K562 (cell line): ENCODE data around the gene THBS1. TPM values are rescaled to one million over a fixed set of nuclear protein-coding genes. Genes with fewer than 3 reads are reported as not detected.

ENCODE experiments used
- ATAC-seq: fragments of 200-7000 bp; cut with Tn5 transposase; 3 replicates; pipeline ENCODE4 v1.9.1; 2020; ENCODE audit warnings: moderate library complexity
- BruUV-seq: library from RNA; stranded (reverse); fragments of 400-500 nt; replicated peaks from 2 replicates; lab custom pipeline; 2021; lab: Mats Ljungman, UMichigan
- CTCF ChIA-PET: fragments of 300-600 bp; formaldehyde crosslinking; extraction: SDS; loops from one replicate; lab custom pipeline; 2021; ENCODE audit warnings: low intra/inter-chr PET ratio; lab: Yijun Ruan, JAX
- POLR2A ChIA-PET: fragments of 300-600, 350-650 bp; sonication (Branson Sonifier 250); formaldehyde crosslinking; extraction: SDS; loops from one replicate; lab custom pipeline; 2021; ENCODE audit warnings: antibody characterized with exemption, inconsistent platforms; lab: Yijun Ruan, JAX
- DNase-seq, 4 experiments: peaks; one replicate each; pipeline versions ENCODE4 v3.0.0 to v3.0.0-alpha.2; 2011 to 2018; ENCODE audit warnings: low spot score in 3 of 4, mixed read lengths in 3 of 4; ENCODE audit errors: extremely low read depth in 1 of 4
- FAIRE-seq: peaks from 2 replicates; lab custom pipeline; 2011; peaks lifted over from hg19 to GRCh38; lab: Jason Lieb, UNC
- H2AFZ ChIP-seq: 2 replicates; pipeline ENCODE4 v1.6.0; 2011; ENCODE audit warnings: low read depth, low read length, control low read depth, inconsistent platforms
- H3K27ac ChIP-seq: fragments of 200-600 bp; 3 replicates; pipeline ENCODE4 v1.8.0; 2011; ENCODE audit warnings: low read depth, mild to moderate bottlenecking, control low read depth, inconsistent platforms, low read length, moderate library complexity, mixed read lengths; ENCODE audit errors: extremely low read depth
- H3K27me3 ChIP-seq, 2 experiments: fragments of 300-600 bp in 1 of 2; 2 replicates in 1 of 2; 3 replicates in 1 of 2; pipeline versions ENCODE4 v1.6.0 to v1.8.0; 2011; ENCODE audit warnings: inconsistent platforms in 2 of 2, low read length in 2 of 2, mild to moderate bottlenecking in 1 of 2, mixed read lengths in 1 of 2, moderate library complexity in 1 of 2; ENCODE audit not compliant: control insufficient read depth in 2 of 2, insufficient read depth in 2 of 2
- H3K36me3 ChIP-seq: fragments of 300-600 bp; 3 replicates; pipeline ENCODE4 v1.8.0; 2011; ENCODE audit warnings: mild to moderate bottlenecking, low read length, inconsistent platforms; ENCODE audit not compliant: control insufficient read depth, insufficient read depth
- H3K4me1 ChIP-seq, 2 experiments: fragments of 200-600 bp in 1 of 2; replicated peaks in 1 of 2; 2 replicates in 1 of 2; 3 replicates in 1 of 2; pipeline versions ENCODE4 v1.5.1 to v1.8.0; 2011; ENCODE audit warnings: inconsistent platforms in 2 of 2, low read length in 2 of 2, mild to moderate bottlenecking in 1 of 2, mixed read lengths in 1 of 2, moderate library complexity in 1 of 2; ENCODE audit not compliant: control insufficient read depth in 2 of 2, insufficient read depth in 2 of 2
- H3K4me2 ChIP-seq: 2 replicates; pipeline ENCODE4 v1.6.1; 2011; ENCODE audit warnings: low read length, control low read depth, inconsistent platforms, mixed read lengths; ENCODE audit not compliant: insufficient read depth
- H3K4me3 ChIP-seq: fragments of 200-600 bp; sonication (generic), shearing (Covaris generic); 2 replicates; pipeline ENCODE4 v1.5.1; 2016; ENCODE audit warnings: control low read depth, inconsistent platforms
- H3K79me2 ChIP-seq: fragments of 200-600 bp; 3 replicates; pipeline ENCODE4 v1.8.0; 2011; ENCODE audit warnings: low read length, inconsistent platforms; ENCODE audit not compliant: control insufficient read depth, insufficient read depth
- H3K9ac ChIP-seq, 2 experiments: 2 replicates each; pipeline versions ENCODE4 v1.6.0 to v1.6.1; 2011; ENCODE audit warnings: low read depth in 2 of 2, low read length in 2 of 2, control low read depth in 1 of 2, inconsistent platforms in 1 of 2, mild to moderate bottlenecking in 1 of 2, mixed read lengths in 1 of 2; ENCODE audit not compliant: insufficient read depth in 1 of 2
- H3K9me1 ChIP-seq: one replicate; pipeline ENCODE4 v1.6.0; 2011; ENCODE audit warnings: inconsistent platforms, mild to moderate bottlenecking, low read length, moderate library complexity; ENCODE audit not compliant: control insufficient read depth, insufficient read depth
- H3K9me3 ChIP-seq: replicated peaks from 2 replicates; pipeline ENCODE4 v1.5.1; 2011; ENCODE audit warnings: low read depth, low read length, inconsistent platforms; ENCODE audit not compliant: control insufficient read depth, insufficient read depth
- H4K20me1 ChIP-seq: replicated peaks from 2 replicates; pipeline ENCODE4 v1.6.1; 2011; ENCODE audit warnings: low read length, inconsistent platforms, mixed read lengths; ENCODE audit not compliant: control insufficient read depth, insufficient read depth
- L3MBTL2 ChIP-seq: fragments of 450-650 bp; IDR thresholded peaks from 2 replicates; pipeline ENCODE4 v1.6.1; 2016; ENCODE audit warnings: mild to moderate bottlenecking, moderate library complexity
- LCOR ChIP-seq: sonication (generic); formaldehyde crosslinking; IDR thresholded peaks from 2 replicates; pipeline ENCODE4 v1.8.0; 2022; ENCODE audit warnings: mild to moderate bottlenecking, missing genetic modification reagents
- MCM2 ChIP-seq: fragments of 450-650 bp; IDR thresholded peaks from 2 replicates; pipeline ENCODE4 v1.6.1; 2017; ENCODE audit warnings: low read depth, mild to moderate bottlenecking
- SIX5 ChIP-seq, 2 experiments: IDR thresholded peaks; 2 replicates each; pipeline ENCODE4 v1.6.1; 2011; ENCODE audit warnings: low read length in 2 of 2, borderline replicate concordance in 1 of 2, low read depth in 1 of 2, mild to moderate bottlenecking in 1 of 2, moderate library complexity in 1 of 2; ENCODE audit not compliant: insufficient read depth in 1 of 2
- SRSF1 ChIP-seq: fragments of 200-400 bp; formaldehyde crosslinking; IDR thresholded peaks from 2 replicates; pipeline ENCODE4 v1.6.1; 2017; ENCODE audit warnings: mild to moderate bottlenecking, low read depth, low read length, moderate library complexity
- ZNF347 ChIP-seq: fragments of 450-650 bp; formaldehyde crosslinking; IDR thresholded peaks from 2 replicates; pipeline ENCODE4 v1.4.0; 2020; ENCODE audit warnings: low read depth, mild to moderate bottlenecking, moderate library complexity
- WGBS: fragments of 100-300 bp; shearing (Covaris generic); methylation state at CpG from one replicate; pipeline ENCODE4 v1.1.6; 2016; ENCODE audit warnings: low coverage, mixed read lengths; ENCODE audit not compliant: insufficient coverage; ENCODE audit errors: missing lambda C conversion rate; 5-methylcytosine and 5-hydroxymethylcytosine counted together
- in situ Hi-C: fragments of 300-500 bp; cut with MboI; formaldehyde crosslinking; loops from 4 replicates; pipeline ENCODE4 v1.15.0; 2018; ENCODE audit warnings: inconsistent platforms, mixed read lengths
- intact Hi-C: fragments of 100-400 bp; cut with micrococcal nuclease; formaldehyde crosslinking; loops from 2 replicates; pipeline ENCODE4 v1.14.2; 2022
- polyA plus RNA-seq, 8 experiments: library from polyadenylated mRNA; depleted of rRNA in 4 of 8; stranded (reverse) in 5 of 8; unstranded in 3 of 8; fragments of >200 nt; fragmentation: Nextera tagmentation in 2 of 8; fragmentation: Illumina TruSeq in 1 of 8; extraction: Ambion mirVana in 2 of 8; extraction: Trizol in 1 of 8; gene quantifications; 2 replicates each; pipeline versions ENCODE4 v1.2.1 to v1.2.3, GENCODE V29; 2011 to 2014; ENCODE audit warnings: inconsistent platforms in 1 of 8, missing spikeins in 1 of 8
- total RNA-seq, 7 experiments: library from RNA; depleted of rRNA in 6 of 7; stranded (reverse); fragments of >200 nt in 6 of 7; fragmentation: Illumina TruSeq in 2 of 7; extraction: Trizol in 2 of 7; gene quantifications; 2 replicates each; pipeline versions ENCODE4 v1.2.1 to v1.2.3, GENCODE V29; 2011 to 2021; ENCODE audit warnings: low replicate concordance in 1 of 7
- TF ChIP-seq, protein P1 (sequence below): fragments of 450-650 bp; formaldehyde crosslinking; IDR thresholded peaks from 2 replicates; pipeline ENCODE4 v1.4.0; 2020; ENCODE audit warnings: mild to moderate bottlenecking, moderate library complexity
- TF ChIP-seq, protein P2 (sequence below): fragments of 200-800 bp; sonication (Bioruptor generic); IDR thresholded peaks from 2 replicates; pipeline ENCODE4 v1.6.1; 2016; ENCODE audit warnings: missing genetic modification characterization, missing compliant biosample characterization
- TF ChIP-seq, protein P3 (sequence below), 2 experiments: fragments of 450-650 bp in 1 of 2; sonication (generic) in 1 of 2; formaldehyde crosslinking; conservative IDR thresholded peaks; 2 replicates each; pipeline versions ENCODE4 v1.4.0 to v1.8.1; 2020 to 2022; ENCODE audit warnings: mild to moderate bottlenecking in 1 of 2, missing genetic modification reagents in 1 of 2
- TF ChIP-seq, protein P4 (sequence below): conservative IDR thresholded peaks from 2 replicates; pipeline ENCODE4 v1.6.1; 2011; ENCODE audit warnings: low read depth, mild to moderate bottlenecking, low read length; ENCODE audit not compliant: control insufficient read depth

Gene THBS1
- total and polyA plus RNA-seq, 9 of the 15 experiments (the other 6 are each of a cell fraction or from before 2014, with no cell fraction given), result 0.04 to 1.3 (median 0.40) TPM

DNA sequence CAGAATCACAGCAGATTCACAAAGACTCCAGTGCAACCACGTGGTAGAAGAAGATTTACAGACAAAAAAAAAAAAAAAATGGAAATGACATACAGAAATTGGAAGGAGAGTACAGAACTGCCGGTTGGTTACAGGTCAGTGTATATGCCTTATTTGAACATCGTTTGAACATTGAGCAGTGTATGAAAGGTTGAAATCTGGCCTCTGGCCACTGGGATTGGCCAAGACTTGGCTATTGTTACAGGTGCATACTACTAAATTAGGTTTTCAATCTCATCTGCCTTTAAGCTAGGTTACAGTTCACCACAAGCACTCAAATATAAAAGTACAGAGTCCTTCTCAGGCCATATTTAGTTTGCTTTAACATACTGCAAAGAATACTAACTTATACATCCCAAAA lies 59.8 kb downstream of the THBS1 start:
- Histone ChIP-seq H3K4me1 (peaks cover 0 to 4% of the 10 kb centered on the region in 2 experiments; a peak in 1 of 5 replicates), H3K9me3 (no peaks in the 10 kb centered on the region), H3K9me1 (no peaks in the 10 kb centered on the region), H2AFZ (no peak overlapping the region), H3K79me2 (no peaks in the 10 kb centered on the region), H3K4me2 (no peak overlapping the region), H3K27ac (no peak overlapping the region), H3K36me3 (no peaks in the 10 kb centered on the region), H3K27me3 (peaks cover 14 to 24% of the 10 kb centered on the region in 2 experiments), H3K9ac (no peak overlapping the region), H4K20me1 (no peaks in the 10 kb centered on the region), H3K4me3 (no peak overlapping the region)
- in situ Hi-C loops, result no loop called here
- 0% methylated on average over 3 of the region's 3 CpGs for WGBS
- BruUV-seq, result no TSS peak
- intact Hi-C loops, result no loop called here
- ChIA-PET POLR2A (interaction anchor here (0.9 kb wide), 1 partner anchor 12 kb away, joined by 3 read pairs; no protein-coding TSS in a partner anchor), CTCF (no interaction called here)
- no peak for FAIRE-seq
- no peak for ATAC-seq
- no peak for DNase-seq
- TF ChIP-seq, protein P1, sequence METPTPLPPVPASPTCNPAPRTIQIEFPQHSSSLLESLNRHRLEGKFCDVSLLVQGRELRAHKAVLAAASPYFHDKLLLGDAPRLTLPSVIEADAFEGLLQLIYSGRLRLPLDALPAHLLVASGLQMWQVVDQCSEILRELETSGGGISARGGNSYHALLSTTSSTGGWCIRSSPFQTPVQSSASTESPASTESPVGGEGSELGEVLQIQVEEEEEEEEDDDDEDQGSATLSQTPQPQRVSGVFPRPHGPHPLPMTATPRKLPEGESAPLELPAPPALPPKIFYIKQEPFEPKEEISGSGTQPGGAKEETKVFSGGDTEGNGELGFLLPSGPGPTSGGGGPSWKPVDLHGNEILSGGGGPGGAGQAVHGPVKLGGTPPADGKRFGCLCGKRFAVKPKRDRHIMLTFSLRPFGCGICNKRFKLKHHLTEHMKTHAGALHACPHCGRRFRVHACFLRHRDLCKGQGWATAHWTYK, result no peak
- TF ChIP-seq, protein P2, sequence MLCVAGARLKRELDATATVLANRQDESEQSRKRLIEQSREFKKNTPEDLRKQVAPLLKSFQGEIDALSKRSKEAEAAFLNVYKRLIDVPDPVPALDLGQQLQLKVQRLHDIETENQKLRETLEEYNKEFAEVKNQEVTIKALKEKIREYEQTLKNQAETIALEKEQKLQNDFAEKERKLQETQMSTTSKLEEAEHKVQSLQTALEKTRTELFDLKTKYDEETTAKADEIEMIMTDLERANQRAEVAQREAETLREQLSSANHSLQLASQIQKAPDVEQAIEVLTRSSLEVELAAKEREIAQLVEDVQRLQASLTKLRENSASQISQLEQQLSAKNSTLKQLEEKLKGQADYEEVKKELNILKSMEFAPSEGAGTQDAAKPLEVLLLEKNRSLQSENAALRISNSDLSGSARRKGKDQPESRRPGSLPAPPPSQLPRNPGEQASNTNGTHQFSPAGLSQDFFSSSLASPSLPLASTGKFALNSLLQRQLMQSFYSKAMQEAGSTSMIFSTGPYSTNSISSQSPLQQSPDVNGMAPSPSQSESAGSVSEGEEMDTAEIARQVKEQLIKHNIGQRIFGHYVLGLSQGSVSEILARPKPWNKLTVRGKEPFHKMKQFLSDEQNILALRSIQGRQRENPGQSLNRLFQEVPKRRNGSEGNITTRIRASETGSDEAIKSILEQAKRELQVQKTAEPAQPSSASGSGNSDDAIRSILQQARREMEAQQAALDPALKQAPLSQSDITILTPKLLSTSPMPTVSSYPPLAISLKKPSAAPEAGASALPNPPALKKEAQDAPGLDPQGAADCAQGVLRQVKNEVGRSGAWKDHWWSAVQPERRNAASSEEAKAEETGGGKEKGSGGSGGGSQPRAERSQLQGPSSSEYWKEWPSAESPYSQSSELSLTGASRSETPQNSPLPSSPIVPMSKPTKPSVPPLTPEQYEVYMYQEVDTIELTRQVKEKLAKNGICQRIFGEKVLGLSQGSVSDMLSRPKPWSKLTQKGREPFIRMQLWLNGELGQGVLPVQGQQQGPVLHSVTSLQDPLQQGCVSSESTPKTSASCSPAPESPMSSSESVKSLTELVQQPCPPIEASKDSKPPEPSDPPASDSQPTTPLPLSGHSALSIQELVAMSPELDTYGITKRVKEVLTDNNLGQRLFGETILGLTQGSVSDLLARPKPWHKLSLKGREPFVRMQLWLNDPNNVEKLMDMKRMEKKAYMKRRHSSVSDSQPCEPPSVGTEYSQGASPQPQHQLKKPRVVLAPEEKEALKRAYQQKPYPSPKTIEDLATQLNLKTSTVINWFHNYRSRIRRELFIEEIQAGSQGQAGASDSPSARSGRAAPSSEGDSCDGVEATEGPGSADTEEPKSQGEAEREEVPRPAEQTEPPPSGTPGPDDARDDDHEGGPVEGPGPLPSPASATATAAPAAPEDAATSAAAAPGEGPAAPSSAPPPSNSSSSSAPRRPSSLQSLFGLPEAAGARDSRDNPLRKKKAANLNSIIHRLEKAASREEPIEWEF, result no peak
- no peak for TF ChIP-seq LCOR (CRISPR knock-in tag)
- no peak for TF ChIP-seq SIX5 (IDR thresholded peaks at IDR 0.05; ENCODE audit: borderline replicate concordance in 1 of 2, insufficient read depth in 1 of 2, low read depth in 1 of 2, low read length in 2 of 2)
- no peak for TF ChIP-seq ZNF347 (CRISPR knock-in tag)
- TF ChIP-seq, protein P3, sequence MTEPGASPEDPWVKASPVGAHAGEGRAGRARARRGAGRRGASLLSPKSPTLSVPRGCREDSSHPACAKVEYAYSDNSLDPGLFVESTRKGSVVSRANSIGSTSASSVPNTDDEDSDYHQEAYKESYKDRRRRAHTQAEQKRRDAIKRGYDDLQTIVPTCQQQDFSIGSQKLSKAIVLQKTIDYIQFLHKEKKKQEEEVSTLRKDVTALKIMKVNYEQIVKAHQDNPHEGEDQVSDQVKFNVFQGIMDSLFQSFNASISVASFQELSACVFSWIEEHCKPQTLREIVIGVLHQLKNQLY (CRISPR knock-in tag; conservative IDR thresholded peaks at IDR 0.05), result no peak
- no peak for TF ChIP-seq MCM2
- no peak for TF ChIP-seq SRSF1
- TF ChIP-seq, protein P4, sequence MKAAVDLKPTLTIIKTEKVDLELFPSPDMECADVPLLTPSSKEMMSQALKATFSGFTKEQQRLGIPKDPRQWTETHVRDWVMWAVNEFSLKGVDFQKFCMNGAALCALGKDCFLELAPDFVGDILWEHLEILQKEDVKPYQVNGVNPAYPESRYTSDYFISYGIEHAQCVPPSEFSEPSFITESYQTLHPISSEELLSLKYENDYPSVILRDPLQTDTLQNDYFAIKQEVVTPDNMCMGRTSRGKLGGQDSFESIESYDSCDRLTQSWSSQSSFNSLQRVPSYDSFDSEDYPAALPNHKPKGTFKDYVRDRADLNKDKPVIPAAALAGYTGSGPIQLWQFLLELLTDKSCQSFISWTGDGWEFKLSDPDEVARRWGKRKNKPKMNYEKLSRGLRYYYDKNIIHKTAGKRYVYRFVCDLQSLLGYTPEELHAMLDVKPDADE, result no peak
- no peak for TF ChIP-seq L3MBTL2
